ENCODE data around the gene HECTD4.

DNA sequence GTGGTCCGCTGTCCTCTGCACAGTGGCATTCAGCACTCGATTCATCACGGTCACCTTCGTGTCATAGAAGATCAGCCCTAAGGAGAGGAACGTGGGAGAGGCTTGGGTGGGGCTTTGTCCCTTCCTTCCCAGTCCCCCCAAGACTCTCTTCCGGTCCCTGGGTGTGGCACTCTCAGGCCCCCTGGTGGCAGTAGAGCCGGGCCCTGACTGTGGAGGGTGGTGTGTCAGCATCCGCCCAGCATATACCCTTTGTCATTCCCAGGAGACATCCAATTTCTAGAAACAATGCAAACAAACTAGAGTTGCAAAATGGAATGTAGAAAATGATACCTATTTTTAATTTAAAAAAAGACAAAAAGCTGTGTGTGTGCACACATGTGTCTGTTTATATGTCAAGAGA is 211.9 kb downstream of the HECTD4 start:
- TF ChIP-seq, protein P1, sequence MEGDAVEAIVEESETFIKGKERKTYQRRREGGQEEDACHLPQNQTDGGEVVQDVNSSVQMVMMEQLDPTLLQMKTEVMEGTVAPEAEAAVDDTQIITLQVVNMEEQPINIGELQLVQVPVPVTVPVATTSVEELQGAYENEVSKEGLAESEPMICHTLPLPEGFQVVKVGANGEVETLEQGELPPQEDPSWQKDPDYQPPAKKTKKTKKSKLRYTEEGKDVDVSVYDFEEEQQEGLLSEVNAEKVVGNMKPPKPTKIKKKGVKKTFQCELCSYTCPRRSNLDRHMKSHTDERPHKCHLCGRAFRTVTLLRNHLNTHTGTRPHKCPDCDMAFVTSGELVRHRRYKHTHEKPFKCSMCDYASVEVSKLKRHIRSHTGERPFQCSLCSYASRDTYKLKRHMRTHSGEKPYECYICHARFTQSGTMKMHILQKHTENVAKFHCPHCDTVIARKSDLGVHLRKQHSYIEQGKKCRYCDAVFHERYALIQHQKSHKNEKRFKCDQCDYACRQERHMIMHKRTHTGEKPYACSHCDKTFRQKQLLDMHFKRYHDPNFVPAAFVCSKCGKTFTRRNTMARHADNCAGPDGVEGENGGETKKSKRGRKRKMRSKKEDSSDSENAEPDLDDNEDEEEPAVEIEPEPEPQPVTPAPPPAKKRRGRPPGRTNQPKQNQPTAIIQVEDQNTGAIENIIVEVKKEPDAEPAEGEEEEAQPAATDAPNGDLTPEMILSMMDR (IDR thresholded peaks at IDR 0.05; ENCODE audit: low read depth, low read length, poor library complexity, severe bottlenecking) = peak; percentile 79
- TF ChIP-seq EZH2phosphoT487 (IDR thresholded peaks at IDR 0.05; ENCODE audit: borderline replicate concordance, low read length) = no peak
